Activated CD4-positive, alpha-beta T cell treated with anti-CD3 and anti-CD28 coated beads, Interleukin-2, amount 10 ng/mL, durations not matched to agents 24 days and 14 days (primary cell): ENCODE measurements around the gene THAP8. TPM values are rescaled to one million over a fixed set of nuclear protein-coding genes. Genes with fewer than 3 reads are reported as not detected.

ENCODE experiments used
- DNase-seq: peaks from one replicate; pipeline ENCODE4 v3.0.0; 2022
- H3K27ac Mint-ChIP-seq: one replicate; pipeline ENCODE4 v1.8.0; 2022; ENCODE audit warnings: mild to moderate bottlenecking, mixed read lengths
- H3K27me3 Mint-ChIP-seq: one replicate; pipeline ENCODE4 v1.8.0; 2022; ENCODE audit warnings: mixed read lengths
- H3K36me3 Mint-ChIP-seq: one replicate; pipeline ENCODE4 v1.8.0; 2022; ENCODE audit warnings: low read depth, mild to moderate bottlenecking, mixed read lengths
- H3K4me1 Mint-ChIP-seq: one replicate; pipeline ENCODE4 v1.8.0; 2021; ENCODE audit warnings: mixed read lengths
- H3K4me3 Mint-ChIP-seq: one replicate; pipeline ENCODE4 v1.8.0; 2022; ENCODE audit warnings: mild to moderate bottlenecking, moderate library complexity, mixed read lengths
- H3K9me3 Mint-ChIP-seq: one replicate; pipeline ENCODE4 v1.8.0; 2021; ENCODE audit warnings: mixed read lengths
- intact Hi-C: fragments of 100-400 bp; cut with micrococcal nuclease; formaldehyde crosslinking; loops from one replicate; pipeline ENCODE4 v1.15.1; 2023
- total RNA-seq: library from RNA; stranded (reverse); gene quantifications from 2 replicates; pipeline ENCODE4 v1.2.3, GENCODE V29; 2022

Gene THAP8
- total RNA-seq, 1 donor from 2014 or later = 1.5 TPM

- intact Hi-C loops = no loop called here
- peak overlapping the region; percentile 76 for H3K27ac Mint-ChIP-seq
These were observed 44.3 kb downstream of the THAP8 start for GRCh38 chr19:36009633-36010379.

GRCh38 chr19:36009220-36009619 is 44.9 kb downstream of the THAP8 start:
- no peaks in the 10 kb centered on the region for H3K9me3 Mint-ChIP-seq
- intact Hi-C loops = no loop called here
- H3K36me3 Mint-ChIP-seq = peaks cover 13% of the 10 kb centered on the region
- peak overlapping the region; percentile 76 for H3K27ac Mint-ChIP-seq
- H3K4me1 Mint-ChIP-seq = peaks cover 26% of the 10 kb centered on the region
- DNase-seq = peak; percentile 89
- H3K27me3 Mint-ChIP-seq = no peaks in the 10 kb centered on the region
- peak overlapping the region; percentile 78 for H3K4me3 Mint-ChIP-seq

More at GRCh38 chr19:36009633-36010379, 44.3 kb downstream of the THAP8 start:
- H3K9me3 Mint-ChIP-seq = no peaks in the 10 kb centered on the region
- peaks cover 31% of the 10 kb centered on the region for H3K4me1 Mint-ChIP-seq
- peak overlapping the region; percentile 78 for H3K4me3 Mint-ChIP-seq
- H3K27me3 Mint-ChIP-seq = no peaks in the 10 kb centered on the region
- H3K36me3 Mint-ChIP-seq = peaks cover 16% of the 10 kb centered on the region
- no peak for DNase-seq

GRCh38 chr19:36008336-36008978 is 45.6 kb downstream of the THAP8 start, which contains the start of gene SYNE4:
TSS of gene SYNE4 (minus strand) at chr19:36008813. CDS start at chr19:36008681, 132 bp downstream.
- no peak for DNase-seq
- Mint-ChIP-seq H3K36me3 (peaks cover 10% of the 10 kb centered on the region), H3K9me3 (no peaks in the 10 kb centered on the region), H3K27ac (peak within 1 kb of the TSS; percentile 76), H3K4me1 (peaks cover 19% of the 10 kb centered on the region), H3K4me3 (peak within 1 kb of the TSS; percentile 78), H3K27me3 (no peaks in the 10 kb centered on the region)
- intact Hi-C loops = no loop called here

GRCh38 chr19:36006955-36007354 is 47.1 kb downstream of the THAP8 start:
- Mint-ChIP-seq H3K27me3 (no peaks in the 10 kb centered on the region), H3K4me3 (no peak overlapping the region), H3K4me1 (peaks cover 17% of the 10 kb centered on the region), H3K9me3 (no peaks in the 10 kb centered on the region), H3K36me3 (peaks cover 15% of the 10 kb centered on the region), H3K27ac (no peak overlapping the region)
- intact Hi-C loops = no loop called here
- DNase-seq = no peak

GRCh38 chr19:36003284-36003683 is 50.8 kb downstream of the THAP8 start:
- Mint-ChIP-seq H3K27ac (no peak overlapping the region), H3K9me3 (no peaks in the 10 kb centered on the region), H3K4me1 (peaks cover 11% of the 10 kb centered on the region), H3K36me3 (peaks cover 26% of the 10 kb centered on the region), H3K27me3 (no peaks in the 10 kb centered on the region), H3K4me3 (no peak overlapping the region)
- intact Hi-C loops = no loop called here
- DNase-seq = no peak

GRCh38 chr19:36001605-36002004 is 52.5 kb downstream of the THAP8 start:
- H3K27ac Mint-ChIP-seq = no peak overlapping the region
- H3K4me1 Mint-ChIP-seq = peaks cover 22% of the 10 kb centered on the region
- peaks cover 36% of the 10 kb centered on the region for H3K36me3 Mint-ChIP-seq
- intact Hi-C loops = no loop called here
- no peak for DNase-seq
- no peak overlapping the region for H3K4me3 Mint-ChIP-seq
- no peaks in the 10 kb centered on the region for H3K9me3 Mint-ChIP-seq
- no peaks in the 10 kb centered on the region for H3K27me3 Mint-ChIP-seq

- Mint-ChIP-seq H3K36me3 (peaks cover 32% of the 10 kb centered on the region), H3K4me1 (peaks cover 34% of the 10 kb centered on the region), H3K27me3 (no peaks in the 10 kb centered on the region), H3K9me3 (no peaks in the 10 kb centered on the region), H3K27ac (peak overlapping the region; percentile 41), H3K4me3 (peak overlapping the region; percentile 92)
- DNase-seq = no peak
- intact Hi-C loops = loop anchor here (5.0 kb wide), 3 partner anchors 39 to 131 kb away; partner anchors contain the start of genes THAP8 and WDR62
These were observed 57.3 kb downstream of the THAP8 start for GRCh38 chr19:35996777-35997176.

- DNase-seq = peak; percentile 98
- peak within 1 kb of the TSS; percentile 92 for H3K27ac Mint-ChIP-seq
- peaks cover 31% of the 10 kb centered on the region for H3K4me1 Mint-ChIP-seq
- peak within 1 kb of the TSS; percentile 92 for H3K4me3 Mint-ChIP-seq
- no peaks in the 10 kb centered on the region for H3K27me3 Mint-ChIP-seq
- intact Hi-C loops = loop anchor here (1.0 to 5.0 kb wide), 4 partner anchors 19 to 132 kb away; partner anchors contain the start of genes ALKBH6, THAP8 and WDR62
- H3K36me3 Mint-ChIP-seq = peaks cover 20% of the 10 kb centered on the region
- no peaks in the 10 kb centered on the region for H3K9me3 Mint-ChIP-seq
These were observed 58.8 kb downstream of the THAP8 start, which contains the start of gene SDHAF1 for GRCh38 chr19:35995048-35995993. TSS of gene SDHAF1 (plus strand) at chr19:35995188. CDS start at chr19:35995275, 87 bp downstream.

GRCh38 chr19:35993923-35994598 is 60.0 kb downstream of the THAP8 start:
- Mint-ChIP-seq H3K9me3 (no peaks in the 10 kb centered on the region), H3K36me3 (peaks cover 16% of the 10 kb centered on the region), H3K27ac (peak overlapping the region; percentile 75), H3K4me3 (peak overlapping the region; percentile 92), H3K4me1 (peaks cover 27% of the 10 kb centered on the region), H3K27me3 (no peaks in the 10 kb centered on the region)
- DNase-seq = peak; percentile 70
- intact Hi-C loops = no loop called here

GRCh38 chr19:35992907-35993765 is 60.9 kb downstream of the THAP8 start:
- Mint-ChIP-seq H3K4me3 (no peak overlapping the region), H3K27me3 (peaks cover 8% of the 10 kb centered on the region), H3K9me3 (no peaks in the 10 kb centered on the region), H3K4me1 (peaks cover 27% of the 10 kb centered on the region), H3K36me3 (peaks cover 14% of the 10 kb centered on the region), H3K27ac (peak overlapping the region; percentile 3)
- no peak for DNase-seq
- intact Hi-C loops = no loop called here

- Mint-ChIP-seq H3K4me3 (no peak overlapping the region), H3K9me3 (no peaks in the 10 kb centered on the region), H3K4me1 (peaks cover 20% of the 10 kb centered on the region), H3K27ac (no peak overlapping the region), H3K36me3 (peaks cover 6% of the 10 kb centered on the region), H3K27me3 (peaks cover 14% of the 10 kb centered on the region)
- intact Hi-C loops = no loop called here
- DNase-seq = no peak
These were observed 62.2 kb downstream of the THAP8 start for GRCh38 chr19:35991731-35992450.
